HepG2 (cell line): ENCODE results near the gene HNF1B. TPM values are rescaled to one million over a fixed set of nuclear protein-coding genes. Genes with fewer than 3 reads are reported as not detected.

ENCODE experiments used
- ASH2L ChIP-seq: fragments of 300-600, 200-600 bp; sonication (generic); IDR thresholded peaks from 2 replicates; pipeline ENCODE4 v1.7.0; 2017; ENCODE audit warnings: low read depth, mild to moderate bottlenecking, moderate library complexity, mixed read lengths, low read length; ENCODE audit not compliant: insufficient read length
- GPBP1L1 ChIP-seq: sonication (generic); formaldehyde crosslinking; IDR thresholded peaks from 2 replicates; pipeline ENCODE4 v1.5.0; 2020; ENCODE audit warnings: mild to moderate bottlenecking, missing genetic modification reagents
- HNF4G ChIP-seq, 2 experiments: sonication (generic) in 1 of 2; formaldehyde crosslinking in 1 of 2; IDR thresholded peaks; 2 replicates each; pipeline versions ENCODE4 v1.4.0 to v1.6.1; 2011 to 2020; ENCODE audit warnings: borderline replicate concordance in 2 of 2, low read depth in 2 of 2, mild to moderate bottlenecking in 2 of 2, low read length in 1 of 2, missing genetic modification reagents in 1 of 2, moderate library complexity in 1 of 2
- HOXA7 ChIP-seq: sonication (generic); formaldehyde crosslinking; IDR thresholded peaks from 2 replicates; pipeline ENCODE4 v1.8.1; 2022; ENCODE audit warnings: mild to moderate bottlenecking, missing genetic modification reagents, moderate library complexity
- POGZ ChIP-seq: sonication (generic); formaldehyde crosslinking; IDR thresholded peaks from 2 replicates; pipeline ENCODE4 v1.4.0; 2020; ENCODE audit warnings: mild to moderate bottlenecking, missing genetic modification reagents
- POLR2G ChIP-seq: fragments of 200-400 bp; formaldehyde crosslinking; IDR thresholded peaks from 2 replicates; pipeline ENCODE4 v1.6.1; 2018; ENCODE audit warnings: mild to moderate bottlenecking, low read depth, low read length, moderate library complexity
- SRSF1 ChIP-seq: fragments of 200-400 bp; formaldehyde crosslinking; optimal IDR thresholded peaks from 2 replicates; pipeline ENCODE3; 2017; ENCODE audit warnings: mild to moderate bottlenecking, low read depth, low read length, moderate library complexity
- SYNCRIP ChIP-seq: fragments of 200-400 bp; formaldehyde crosslinking; IDR thresholded peaks from 2 replicates; pipeline ENCODE4 v1.6.1; 2018; ENCODE audit warnings: mild to moderate bottlenecking, low read depth, low read length; ENCODE audit not compliant: insufficient read depth
- THAP8 ChIP-seq: sonication (generic); formaldehyde crosslinking; IDR thresholded peaks from 2 replicates; pipeline ENCODE4 v1.5.1; 2020; ENCODE audit warnings: missing genetic modification reagents, mild to moderate bottlenecking, borderline replicate concordance
- ZBTB33 ChIP-seq: sonication (generic); formaldehyde crosslinking; IDR thresholded peaks from 2 replicates; pipeline ENCODE4 v1.4.0; 2020; ENCODE audit warnings: missing genetic modification reagents
- ZNF24 ChIP-seq: fragments of 450-650 bp; IDR thresholded peaks from 2 replicates; pipeline ENCODE4 v1.6.1; 2017; ENCODE audit warnings: antibody characterized with exemption, mild to moderate bottlenecking
- ZNF343 ChIP-seq: sonication (generic); formaldehyde crosslinking; IDR thresholded peaks from 2 replicates; pipeline ENCODE4 v1.4.0; 2020; ENCODE audit warnings: mild to moderate bottlenecking, missing genetic modification reagents
- ZNF800 ChIP-seq: sonication (generic); formaldehyde crosslinking; IDR thresholded peaks from 2 replicates; pipeline ENCODE4 v1.4.0; 2020; ENCODE audit warnings: missing genetic modification reagents
- ZNF841 ChIP-seq: sonication (generic); formaldehyde crosslinking; IDR thresholded peaks from 2 replicates; pipeline ENCODE4 v1.8.1; 2023; ENCODE audit warnings: missing genetic modification reagents, borderline replicate concordance
- ZSCAN22 ChIP-seq: sonication (generic); formaldehyde crosslinking; IDR thresholded peaks from 2 replicates; pipeline ENCODE4 v1.4.0; 2020; ENCODE audit warnings: mild to moderate bottlenecking, missing genetic modification reagents
- polyA plus RNA-seq, 8 experiments: library from polyadenylated mRNA; depleted of rRNA in 3 of 8; stranded (reverse) in 7 of 8; unstranded in 1 of 8; fragments of >200 nt; fragmentation: Illumina TruSeq in 4 of 8; extraction: Trizol in 4 of 8; gene quantifications; 2 replicates each; pipeline versions ENCODE4 v1.2.1 to v1.2.3, GENCODE V29; 2011 to 2016; ENCODE audit warnings: low read depth in 4 of 8, missing spikeins in 1 of 8, mixed read lengths in 1 of 8; ENCODE audit not compliant: insufficient read depth in 1 of 8
- total RNA-seq, 5 experiments: library from RNA; depleted of rRNA; stranded (reverse); fragments of >200 nt; fragmentation: Illumina TruSeq; extraction: Trizol; gene quantifications; 2 replicates each; pipeline ENCODE4 v1.2.3, GENCODE V29; 2016; ENCODE audit warnings: low read depth in 1 of 5
- TF ChIP-seq, protein P1 (sequence below): sonication (generic); formaldehyde crosslinking; IDR thresholded peaks from 2 replicates; pipeline ENCODE4 v1.8.1; 2022; ENCODE audit warnings: low read depth, mild to moderate bottlenecking, missing genetic modification reagents
- TF ChIP-seq, protein P2 (sequence below): sonication (generic); formaldehyde crosslinking; IDR thresholded peaks from 2 replicates; pipeline ENCODE4 v1.4.0; 2020; ENCODE audit warnings: mild to moderate bottlenecking, missing genetic modification reagents

Gene HNF1B
- total and polyA plus RNA-seq, 2 of the 13 experiments (the other 11 are each of a cell fraction or from before 2014, with no cell fraction given): 1.9 to 5.3 TPM

DNA sequence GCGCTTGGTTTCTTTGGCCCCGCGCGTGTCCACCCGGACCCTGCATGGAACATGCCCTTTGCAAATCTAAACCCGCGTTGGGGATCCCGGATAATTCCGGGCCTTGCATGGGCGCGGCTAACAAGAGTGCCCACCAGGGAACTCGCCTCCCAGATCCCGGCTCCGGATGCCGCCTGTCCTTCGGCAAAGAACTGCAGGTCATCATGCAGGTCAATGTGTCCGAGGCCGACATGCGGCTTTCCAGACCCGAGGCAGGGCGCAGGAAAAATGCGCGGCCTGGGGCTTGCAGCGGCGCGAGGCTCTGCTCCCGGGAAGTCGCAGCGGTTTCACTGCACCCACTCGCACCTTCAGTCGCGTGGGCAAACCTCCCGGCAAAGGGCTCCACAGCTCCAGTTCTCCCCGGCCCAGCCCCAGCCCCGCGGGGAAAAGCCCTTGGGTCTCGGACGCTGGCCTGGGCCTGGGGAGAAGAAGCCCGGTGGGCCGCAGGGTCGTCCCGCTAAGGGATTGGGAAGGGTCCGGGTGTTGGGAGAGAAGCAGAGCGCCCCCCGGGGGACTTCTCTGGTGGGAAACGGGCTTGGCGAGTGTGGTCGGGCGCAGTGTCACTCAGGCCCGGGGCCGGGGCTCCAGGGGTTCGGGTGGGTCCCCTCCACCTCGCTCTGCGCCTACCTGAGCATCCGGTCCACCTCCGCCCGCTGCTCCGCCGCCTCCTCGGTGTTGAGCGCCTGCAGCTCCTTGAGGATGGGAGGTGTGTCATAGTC lies 805 bp downstream of the HNF1B start (continued):
- TF ChIP-seq THAP8: no peak
- TF ChIP-seq, protein P1, sequence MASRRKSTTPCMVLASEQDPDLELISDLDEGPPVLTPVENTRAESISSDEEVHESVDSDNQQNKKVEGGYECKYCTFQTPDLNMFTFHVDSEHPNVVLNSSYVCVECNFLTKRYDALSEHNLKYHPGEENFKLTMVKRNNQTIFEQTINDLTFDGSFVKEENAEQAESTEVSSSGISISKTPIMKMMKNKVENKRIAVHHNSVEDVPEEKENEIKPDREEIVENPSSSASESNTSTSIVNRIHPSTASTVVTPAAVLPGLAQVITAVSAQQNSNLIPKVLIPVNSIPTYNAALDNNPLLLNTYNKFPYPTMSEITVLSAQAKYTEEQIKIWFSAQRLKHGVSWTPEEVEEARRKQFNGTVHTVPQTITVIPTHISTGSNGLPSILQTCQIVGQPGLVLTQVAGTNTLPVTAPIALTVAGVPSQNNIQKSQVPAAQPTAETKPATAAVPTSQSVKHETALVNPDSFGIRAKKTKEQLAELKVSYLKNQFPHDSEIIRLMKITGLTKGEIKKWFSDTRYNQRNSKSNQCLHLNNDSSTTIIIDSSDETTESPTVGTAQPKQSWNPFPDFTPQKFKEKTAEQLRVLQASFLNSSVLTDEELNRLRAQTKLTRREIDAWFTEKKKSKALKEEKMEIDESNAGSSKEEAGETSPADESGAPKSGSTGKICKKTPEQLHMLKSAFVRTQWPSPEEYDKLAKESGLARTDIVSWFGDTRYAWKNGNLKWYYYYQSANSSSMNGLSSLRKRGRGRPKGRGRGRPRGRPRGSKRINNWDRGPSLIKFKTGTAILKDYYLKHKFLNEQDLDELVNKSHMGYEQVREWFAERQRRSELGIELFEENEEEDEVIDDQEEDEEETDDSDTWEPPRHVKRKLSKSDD (CRISPR knock-in tag): 0 out of 2 replicates have a peak, but pooled peaks have one; percentile 11
- TF ChIP-seq HNF4G (IDR thresholded peaks at IDR 0.05; ENCODE audit: borderline replicate concordance, low read depth, low read length): no peak
- no peak for TF ChIP-seq HNF4G (CRISPR knock-in tag; IDR thresholded peaks at IDR 0.05; ENCODE audit: borderline replicate concordance, low read depth)
- no peak for TF ChIP-seq ZNF343 (CRISPR knock-in tag)
- TF ChIP-seq ZSCAN22 (CRISPR knock-in tag): no peak
- TF ChIP-seq POLR2G: no peak; the same call in 1 of the 2 replicates
- TF ChIP-seq ZBTB33 (CRISPR knock-in tag): 0 out of 2 replicates have a peak, but pooled peaks have one; percentile 4
- TF ChIP-seq ZNF841 (CRISPR knock-in tag): no peak
- no peak for TF ChIP-seq POGZ
- TF ChIP-seq SRSF1: no peak
- TF ChIP-seq GPBP1L1 (CRISPR knock-in tag): no peak
- no peak for TF ChIP-seq ASH2L
- no peak for TF ChIP-seq ZNF24
- peak; percentile 42; the same call in 1 of the 2 replicates for TF ChIP-seq ZNF800 (CRISPR knock-in tag)
- TF ChIP-seq HOXA7 (CRISPR knock-in tag): no peak
- TF ChIP-seq SYNCRIP: no peak
- TF ChIP-seq, protein P2, sequence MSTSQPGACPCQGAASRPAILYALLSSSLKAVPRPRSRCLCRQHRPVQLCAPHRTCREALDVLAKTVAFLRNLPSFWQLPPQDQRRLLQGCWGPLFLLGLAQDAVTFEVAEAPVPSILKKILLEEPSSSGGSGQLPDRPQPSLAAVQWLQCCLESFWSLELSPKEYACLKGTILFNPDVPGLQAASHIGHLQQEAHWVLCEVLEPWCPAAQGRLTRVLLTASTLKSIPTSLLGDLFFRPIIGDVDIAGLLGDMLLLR (CRISPR knock-in tag): no peak
